Endodermal cell (in vitro differentiated cells): ENCODE data around the gene PEBP1. TPM values are rescaled to one million over a fixed set of nuclear protein-coding genes. Genes with fewer than 3 reads are reported as not detected.

Experiments
- DNase-seq: peaks from one replicate; pipeline ENCODE4 v3.0.0-alpha.2; 2017
- H3K27ac ChIP-seq: 2 replicates; pipeline ENCODE4 v1.5.1; 2013; ENCODE audit warnings: mild to moderate bottlenecking, low read depth, low read length, moderate library complexity
- H3K27me3 ChIP-seq: 2 replicates; pipeline ENCODE4 v1.6.1; 2013; ENCODE audit warnings: mild to moderate bottlenecking, low read length, moderate library complexity; ENCODE audit not compliant: insufficient read depth, control insufficient read depth, poor library complexity, severe bottlenecking
- H3K36me3 ChIP-seq: 2 replicates; pipeline ENCODE4 v1.7.0; 2013; ENCODE audit warnings: mild to moderate bottlenecking, low read length, moderate library complexity; ENCODE audit not compliant: control insufficient read depth, insufficient read depth
- H3K4me1 ChIP-seq: one replicate; pipeline ENCODE4 v1.7.0; 2013; ENCODE audit warnings: low read length; ENCODE audit not compliant: control insufficient read depth, insufficient read depth
- H3K4me3 ChIP-seq: 2 replicates; pipeline ENCODE4 v1.5.1; 2013; ENCODE audit warnings: mild to moderate bottlenecking, low read length, moderate library complexity
- H3K9ac ChIP-seq: 2 replicates; pipeline ENCODE4 v1.6.1; 2013; ENCODE audit warnings: mild to moderate bottlenecking, low read length, moderate library complexity; ENCODE audit not compliant: poor library complexity, severe bottlenecking; ENCODE audit errors: extremely low read depth
- H3K9me3 ChIP-seq: 2 replicates; pipeline ENCODE4 v1.6.1; 2013; ENCODE audit warnings: mild to moderate bottlenecking, low read length, moderate library complexity; ENCODE audit not compliant: control insufficient read depth
- H3K27ac Mint-ChIP-seq: 2 replicates; pipeline ENCODE4 v1.8.0; 2020; ENCODE audit warnings: mixed read lengths
- H3K27me3 Mint-ChIP-seq: 2 replicates; pipeline ENCODE4 v1.8.0; 2021; ENCODE audit warnings: mild to moderate bottlenecking, mixed read lengths; ENCODE audit not compliant: insufficient read depth
- H3K36me3 Mint-ChIP-seq: 2 replicates; pipeline ENCODE4 v1.8.0; 2020; ENCODE audit warnings: low read depth, mixed read lengths
- H3K4me1 Mint-ChIP-seq: 2 replicates; pipeline ENCODE4 v1.8.0; 2020; ENCODE audit warnings: mixed read lengths
- H3K4me3 Mint-ChIP-seq: 2 replicates; pipeline ENCODE4 v1.8.0; 2020; ENCODE audit warnings: mild to moderate bottlenecking, moderate library complexity, mixed read lengths
- H3K9me3 Mint-ChIP-seq: 2 replicates; pipeline ENCODE4 v1.8.0; 2020; ENCODE audit warnings: mild to moderate bottlenecking, mixed read lengths
- WGBS, 2 experiments: methylation state at CpG; one replicate each; pipeline versions ENCODE4 v1.1.5 to v1.1.7; 2013; ENCODE audit warnings: missing lambda C conversion rate in 2 of 2, mixed read lengths in 1 of 2; ENCODE audit not compliant: insufficient coverage in 1 of 2, insufficient read length in 1 of 2; 5-methylcytosine and 5-hydroxymethylcytosine counted together
- total RNA-seq, 2 donors: library from RNA; stranded (reverse); fragmentation: NEBNext Ultra II Directional in 1 of 2; extraction: Animal tissue kit (Norgen Biotek cat#: 25700) in 1 of 2; gene quantifications; 2 replicates in 1 of 2; 3 replicates in 1 of 2; pipeline ENCODE4 v1.2.1, GENCODE V29; 2021
- TF ChIP-seq, protein P1 (sequence below): fragments of 200-600 bp; sonication (generic); conservative IDR thresholded peaks from 2 replicates; pipeline ENCODE4 v1.5.0; 2021; ENCODE audit warnings: antibody characterized with exemption, mild to moderate bottlenecking

Gene PEBP1
- total RNA-seq, 2 donors from 2014 or later = 153 to 158 TPM

DNA sequence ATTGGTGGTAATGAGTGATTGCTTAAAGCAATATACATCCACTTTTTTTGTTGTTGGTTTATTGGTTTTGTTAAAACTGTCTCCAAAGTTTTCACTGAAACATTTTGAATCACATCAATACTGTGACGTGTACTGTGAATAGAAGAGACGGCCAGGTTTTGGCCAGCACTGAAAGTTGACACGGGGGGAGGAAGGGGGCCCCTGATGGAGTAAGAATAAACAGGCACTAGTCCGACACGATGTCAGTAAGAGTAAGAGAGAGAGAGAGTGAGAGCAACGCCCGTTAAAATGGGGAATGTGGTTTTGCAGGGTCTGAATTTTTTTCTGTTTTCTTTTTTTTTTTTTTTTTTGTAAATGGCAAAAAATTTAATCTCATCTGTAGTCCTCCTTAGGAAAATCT is 14.7 kb downstream of the PEBP1 start:
- Histone ChIP-seq H3K4me1 (no peaks in the 10 kb centered on the region), H3K4me3 (no peak overlapping the region), H3K27me3 (peaks cover 41% of the 10 kb centered on the region), H3K36me3 (peaks cover 18% of the 10 kb centered on the region), H3K9ac (no peak overlapping the region), H3K27ac (no peak overlapping the region), H3K9me3 (no peaks in the 10 kb centered on the region)
- no peak overlapping the region for H3K27ac Mint-ChIP-seq
- no peak for DNase-seq
- H3K4me3 Mint-ChIP-seq = no peak overlapping the region
- H3K36me3 Mint-ChIP-seq = peaks cover 26% of the 10 kb centered on the region
- WGBS, 2 experiments = 88 to 94% methylated on average over 3 to 7 of the region's 7 CpGs
- H3K9me3 Mint-ChIP-seq = no peaks in the 10 kb centered on the region
- peaks cover 2% of the 10 kb centered on the region for H3K27me3 Mint-ChIP-seq
- H3K4me1 Mint-ChIP-seq = no peaks in the 10 kb centered on the region
- TF ChIP-seq, protein P1, sequence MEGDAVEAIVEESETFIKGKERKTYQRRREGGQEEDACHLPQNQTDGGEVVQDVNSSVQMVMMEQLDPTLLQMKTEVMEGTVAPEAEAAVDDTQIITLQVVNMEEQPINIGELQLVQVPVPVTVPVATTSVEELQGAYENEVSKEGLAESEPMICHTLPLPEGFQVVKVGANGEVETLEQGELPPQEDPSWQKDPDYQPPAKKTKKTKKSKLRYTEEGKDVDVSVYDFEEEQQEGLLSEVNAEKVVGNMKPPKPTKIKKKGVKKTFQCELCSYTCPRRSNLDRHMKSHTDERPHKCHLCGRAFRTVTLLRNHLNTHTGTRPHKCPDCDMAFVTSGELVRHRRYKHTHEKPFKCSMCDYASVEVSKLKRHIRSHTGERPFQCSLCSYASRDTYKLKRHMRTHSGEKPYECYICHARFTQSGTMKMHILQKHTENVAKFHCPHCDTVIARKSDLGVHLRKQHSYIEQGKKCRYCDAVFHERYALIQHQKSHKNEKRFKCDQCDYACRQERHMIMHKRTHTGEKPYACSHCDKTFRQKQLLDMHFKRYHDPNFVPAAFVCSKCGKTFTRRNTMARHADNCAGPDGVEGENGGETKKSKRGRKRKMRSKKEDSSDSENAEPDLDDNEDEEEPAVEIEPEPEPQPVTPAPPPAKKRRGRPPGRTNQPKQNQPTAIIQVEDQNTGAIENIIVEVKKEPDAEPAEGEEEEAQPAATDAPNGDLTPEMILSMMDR = no peak

DNA sequence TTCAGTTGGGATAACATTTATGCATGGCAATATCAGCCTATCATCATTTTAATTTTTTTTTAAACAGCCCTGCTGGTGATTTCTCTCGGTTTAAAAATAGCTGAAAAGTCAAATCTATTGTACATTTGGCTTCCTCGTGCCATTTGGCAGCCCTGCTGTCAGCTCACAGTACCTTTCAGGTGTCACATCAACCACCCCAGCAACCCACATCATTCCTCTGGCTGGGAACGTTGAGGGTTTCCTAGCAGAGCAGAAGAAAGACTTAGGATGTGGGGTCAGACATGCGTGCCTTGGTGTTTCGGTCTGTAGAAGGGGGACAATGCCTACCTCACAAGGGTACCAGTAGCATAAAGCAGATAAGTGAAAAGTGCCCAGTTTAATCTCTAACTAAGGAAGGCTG is 15.8 kb downstream of the PEBP1 start:
- Histone ChIP-seq H3K4me1 (no peaks in the 10 kb centered on the region), H3K36me3 (peaks cover 7% of the 10 kb centered on the region), H3K9me3 (no peaks in the 10 kb centered on the region), H3K4me3 (no peak overlapping the region), H3K9ac (no peak overlapping the region), H3K27ac (no peak overlapping the region), H3K27me3 (peaks cover 52% of the 10 kb centered on the region)
- Mint-ChIP-seq H3K4me3 (no peak overlapping the region), H3K9me3 (no peaks in the 10 kb centered on the region), H3K27me3 (peaks cover 2% of the 10 kb centered on the region), H3K4me1 (no peaks in the 10 kb centered on the region), H3K27ac (no peak overlapping the region), H3K36me3 (peaks cover 22% of the 10 kb centered on the region)
- TF ChIP-seq, protein P1 = no peak
- DNase-seq = no peak
- 94 to 95% methylated on average over 4 to 5 of the region's 5 CpGs for WGBS, 2 experiments

DNA sequence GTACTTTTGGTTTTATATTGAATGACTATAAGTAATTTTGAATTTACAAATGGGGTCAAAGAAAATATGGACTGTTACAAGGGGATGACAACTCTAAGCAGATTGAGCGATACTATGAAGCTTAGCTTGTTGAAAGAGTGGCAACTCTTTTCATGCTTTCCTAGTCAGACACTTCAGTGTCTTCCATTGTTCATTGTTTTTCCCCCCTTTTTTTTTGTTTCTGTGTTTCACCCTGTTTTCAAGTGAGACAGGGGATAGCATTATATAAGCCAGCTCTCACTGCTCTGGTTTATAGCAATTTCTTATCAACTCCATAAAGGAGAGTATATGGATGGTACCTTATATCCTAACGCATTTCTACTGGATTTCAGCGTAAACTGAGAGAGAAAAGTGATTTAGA is 24.6 kb downstream of the PEBP1 start:
- Histone ChIP-seq H3K36me3 (peaks cover 6% of the 10 kb centered on the region), H3K4me1 (no peaks in the 10 kb centered on the region), H3K4me3 (no peak overlapping the region), H3K9me3 (no peaks in the 10 kb centered on the region), H3K9ac (no peak overlapping the region), H3K27ac (no peak overlapping the region), H3K27me3 (peaks cover 37% of the 10 kb centered on the region)
- no peaks in the 10 kb centered on the region for H3K9me3 Mint-ChIP-seq
- H3K4me1 Mint-ChIP-seq = no peaks in the 10 kb centered on the region
- H3K27ac Mint-ChIP-seq = no peak overlapping the region
- no peak overlapping the region for H3K4me3 Mint-ChIP-seq
- no peaks in the 10 kb centered on the region for H3K27me3 Mint-ChIP-seq
- H3K36me3 Mint-ChIP-seq = peaks cover 23% of the 10 kb centered on the region
- no peak for DNase-seq
- 96 to 97% methylated on average over 2 to 3 of the region's 3 CpGs for WGBS, 2 experiments
- TF ChIP-seq, protein P1 = no peak
